ENCODE data around the gene ERG28. TPM values are rescaled to one million over a fixed set of nuclear protein-coding genes. Genes with fewer than 3 reads are reported as not detected.
A peak's percentile ranks its signal among the peaks of the same experiment; 100 is the strongest.

ERG28 gene
- polyA plus RNA-seq, 3 donors = 1.6 to 8.2 (median 5.7) TPM

DNA sequence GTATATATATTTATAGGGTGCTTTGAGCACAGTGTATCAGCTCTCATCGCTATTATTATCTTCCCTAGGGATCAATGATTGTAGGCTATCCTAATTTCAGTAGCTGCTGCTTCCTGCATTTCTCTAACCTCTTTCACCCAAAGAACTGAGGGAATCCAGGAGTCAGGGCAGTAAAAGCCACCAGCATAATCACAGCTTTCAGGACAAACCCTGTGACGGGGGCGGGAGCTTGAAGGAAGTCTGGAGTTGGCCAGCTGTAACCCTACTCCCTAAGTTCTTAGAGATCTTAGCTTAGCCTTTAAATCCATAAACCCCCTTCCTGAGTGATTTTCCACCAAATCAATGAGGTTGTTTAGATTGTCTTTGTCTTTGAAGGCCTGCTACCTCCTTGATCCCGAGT lies 48.5 kb downstream of the ERG28 start:
- H3K9me3 Mint-ChIP-seq = peaks cover 7 to 22% (median 20%) of the 10 kb centered on the region in 7 donors
- Histone ChIP-seq H3K79me2 (ENCODE audit: insufficient read depth, low read length) (peaks cover 5% of the 10 kb centered on the region), H4K20me1 (ENCODE audit: insufficient read depth, low read length) (no peaks in the 10 kb centered on the region), H2AFZ (ENCODE audit: insufficient read depth, low read depth, low read length, poor library complexity, severe bottlenecking) (no peak overlapping the region), H3K9ac (ENCODE audit: insufficient read depth, low read length, poor library complexity, severe bottlenecking) (no peak overlapping the region), H3K36me3 (replicated peaks in 1 of 2; ENCODE audit: control insufficient read depth in 1 of 2, insufficient read depth in 2 of 2, low read length in 2 of 2) (no peaks in the 10 kb centered on the region), H3K4me1 (ENCODE audit: control insufficient read depth in 1 of 2, insufficient read depth in 2 of 2, low read length in 2 of 2) (peaks cover 70 to 78% of the 10 kb centered on the region in 2 donors), H3K27ac (ENCODE audit: low read depth in 1 of 2, low read length in 2 of 2) (no peak overlapping the region), H3K4me3 (replicated peaks in 1 of 3; ENCODE audit: low read depth in 2 of 3, low read length in 3 of 3) (no peak overlapping the region), H3K9me3 (replicated peaks in 1 of 2; ENCODE audit: control insufficient read depth in 1 of 2, insufficient read depth in 1 of 2, low read length in 2 of 2) (peaks cover 10 to 15% of the 10 kb centered on the region in 2 donors), H3K4me2 (replicated peaks; ENCODE audit: extremely low read depth, low read length, poor library complexity, severe bottlenecking) (no peak overlapping the region), H3K27me3 (ENCODE audit: control insufficient read depth in 2 of 2, insufficient read depth in 2 of 2, low read length in 2 of 2) (no peaks in the 10 kb centered on the region)
- H3K4me1 Mint-ChIP-seq = peaks cover 73% of the 10 kb centered on the region
- peaks cover 36 to 41% of the 10 kb centered on the region in 2 donors for H3K36me3 Mint-ChIP-seq
- H3K27ac Mint-ChIP-seq = peak overlapping the region in 2 of 7 donors; percentile 56 to 99
- peaks cover 0 to 18% (median 0%) of the 10 kb centered on the region in 3 donors for H3K27me3 Mint-ChIP-seq (ENCODE audit: low read depth in 3 of 3)
- intact Hi-C loops (cut with micrococcal nuclease) = loop anchor here in 1 of 2 donors (5.0 kb wide), 1 partner anchor 35 kb away; the partner anchor contains the start of gene FLVCR2
- 100% methylated on average over 3 of the region's 4 CpGs for WGBS (ENCODE audit: insufficient coverage)
- H3K4me3 Mint-ChIP-seq = no peak overlapping the region
- TF ChIP-seq, protein P1, sequence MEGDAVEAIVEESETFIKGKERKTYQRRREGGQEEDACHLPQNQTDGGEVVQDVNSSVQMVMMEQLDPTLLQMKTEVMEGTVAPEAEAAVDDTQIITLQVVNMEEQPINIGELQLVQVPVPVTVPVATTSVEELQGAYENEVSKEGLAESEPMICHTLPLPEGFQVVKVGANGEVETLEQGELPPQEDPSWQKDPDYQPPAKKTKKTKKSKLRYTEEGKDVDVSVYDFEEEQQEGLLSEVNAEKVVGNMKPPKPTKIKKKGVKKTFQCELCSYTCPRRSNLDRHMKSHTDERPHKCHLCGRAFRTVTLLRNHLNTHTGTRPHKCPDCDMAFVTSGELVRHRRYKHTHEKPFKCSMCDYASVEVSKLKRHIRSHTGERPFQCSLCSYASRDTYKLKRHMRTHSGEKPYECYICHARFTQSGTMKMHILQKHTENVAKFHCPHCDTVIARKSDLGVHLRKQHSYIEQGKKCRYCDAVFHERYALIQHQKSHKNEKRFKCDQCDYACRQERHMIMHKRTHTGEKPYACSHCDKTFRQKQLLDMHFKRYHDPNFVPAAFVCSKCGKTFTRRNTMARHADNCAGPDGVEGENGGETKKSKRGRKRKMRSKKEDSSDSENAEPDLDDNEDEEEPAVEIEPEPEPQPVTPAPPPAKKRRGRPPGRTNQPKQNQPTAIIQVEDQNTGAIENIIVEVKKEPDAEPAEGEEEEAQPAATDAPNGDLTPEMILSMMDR (IDR thresholded peaks at IDR 0.05) = no peak
- DNase-seq = no peak

DNA sequence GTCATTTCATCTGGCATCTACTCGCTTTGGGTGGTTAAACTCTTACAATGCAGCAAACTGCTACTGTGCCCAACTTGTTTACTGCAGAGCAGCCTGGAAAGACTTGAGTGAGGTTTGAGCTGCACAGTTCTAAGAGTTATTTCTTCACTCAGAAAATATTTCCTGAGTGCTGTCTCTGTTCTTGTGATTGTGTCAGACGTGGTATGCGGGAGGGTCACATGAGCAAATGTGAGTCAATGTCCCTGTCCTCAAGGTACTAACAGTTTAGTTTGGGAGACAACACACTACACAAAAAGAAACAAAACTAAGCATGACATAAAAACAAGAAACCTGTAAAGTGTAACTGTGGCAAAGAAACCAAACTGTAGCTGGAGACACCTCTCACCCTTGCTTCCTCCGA lies 49.8 kb downstream of the ERG28 start:
- Mint-ChIP-seq H3K27ac (peak overlapping the region; percentile 92 to 98 (median 96)), H3K4me1 (peaks cover 75% of the 10 kb centered on the region), H3K27me3 (ENCODE audit: low read depth in 3 of 3) (peaks cover 0 to 18% (median 0%) of the 10 kb centered on the region in 3 donors), H3K9me3 (peaks cover 7 to 22% (median 20%) of the 10 kb centered on the region in 7 donors), H3K4me3 (peak overlapping the region; percentile 20 to 71), H3K36me3 (peaks cover 33 to 38% of the 10 kb centered on the region in 2 donors)
- Histone ChIP-seq H3K36me3 (replicated peaks in 1 of 2; ENCODE audit: control insufficient read depth in 1 of 2, insufficient read depth in 2 of 2, low read length in 2 of 2) (no peaks in the 10 kb centered on the region), H3K27ac (ENCODE audit: low read depth in 1 of 2, low read length in 2 of 2) (peak overlapping the region; percentile 79 to 94), H3K79me2 (ENCODE audit: insufficient read depth, low read length) (peaks cover 7% of the 10 kb centered on the region), H3K27me3 (ENCODE audit: control insufficient read depth in 2 of 2, insufficient read depth in 2 of 2, low read length in 2 of 2) (no peaks in the 10 kb centered on the region), H3K4me1 (ENCODE audit: control insufficient read depth in 1 of 2, insufficient read depth in 2 of 2, low read length in 2 of 2) (peaks cover 74 to 76% of the 10 kb centered on the region in 2 donors), H3K9me3 (replicated peaks in 1 of 2; ENCODE audit: control insufficient read depth in 1 of 2, insufficient read depth in 1 of 2, low read length in 2 of 2) (peaks cover 10 to 15% of the 10 kb centered on the region in 2 donors), H3K4me3 (replicated peaks in 1 of 3; ENCODE audit: low read depth in 2 of 3, low read length in 3 of 3) (peak overlapping the region in 1 of 3 experiments; percentile 39), H3K9ac (ENCODE audit: insufficient read depth, low read length, poor library complexity, severe bottlenecking) (peak overlapping the region; percentile 60), H4K20me1 (ENCODE audit: insufficient read depth, low read length) (no peaks in the 10 kb centered on the region), H2AFZ (ENCODE audit: insufficient read depth, low read depth, low read length, poor library complexity, severe bottlenecking) (no peak overlapping the region), H3K4me2 (replicated peaks; ENCODE audit: extremely low read depth, low read length, poor library complexity, severe bottlenecking) (peak overlapping the region; percentile 40)
- 100% methylated on average over 1 of the region's 4 CpGs for WGBS (ENCODE audit: insufficient coverage)
- TF ChIP-seq, protein P1 (IDR thresholded peaks at IDR 0.05) = no peak
- peak; percentile 54 to 85 (median 72) for DNase-seq
- intact Hi-C loops (cut with micrococcal nuclease) = loop anchor here in 1 of 2 donors (5.0 kb wide), 1 partner anchor 34 kb away; the partner anchor contains the start of gene FLVCR2
